WTC11 (cell line): Measurements from ENCODE around the gene CNGA1.

Experiments
- TP53 ChIP-seq: sonication (generic); formaldehyde crosslinking; IDR thresholded peaks from 2 replicates; pipeline ENCODE4 v1.8.1; 2023; ENCODE audit warnings: mild to moderate bottlenecking, missing genetic modification reagents
- TF ChIP-seq, protein P1 (sequence below): sonication (generic); formaldehyde crosslinking; conservative IDR thresholded peaks from 2 replicates; pipeline ENCODE4 v1.8.1; 2022; ENCODE audit warnings: mild to moderate bottlenecking, missing genetic modification reagents

DNA sequence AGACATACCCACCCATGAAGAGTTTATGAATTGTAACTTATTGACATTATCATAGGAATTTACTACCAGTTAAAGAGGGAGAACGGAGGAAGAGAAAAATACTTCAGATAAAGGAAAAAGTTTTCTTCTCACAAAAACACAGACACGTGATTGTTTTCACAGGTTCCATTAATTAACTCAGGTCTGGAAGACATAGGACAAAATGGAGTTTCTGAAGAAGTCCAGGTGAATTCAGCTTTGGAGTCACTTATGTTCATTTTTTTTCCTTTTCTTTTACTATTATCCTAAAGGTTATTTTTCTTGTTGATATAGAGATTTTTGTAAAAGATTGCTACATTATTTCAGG is 20.6 kb upstream of the CNGA1 start:
- TF ChIP-seq, protein P1, sequence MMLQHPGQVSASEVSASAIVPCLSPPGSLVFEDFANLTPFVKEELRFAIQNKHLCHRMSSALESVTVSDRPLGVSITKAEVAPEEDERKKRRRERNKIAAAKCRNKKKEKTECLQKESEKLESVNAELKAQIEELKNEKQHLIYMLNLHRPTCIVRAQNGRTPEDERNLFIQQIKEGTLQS (CRISPR knock-in tag): no peak
- TF ChIP-seq TP53 (CRISPR knock-in tag): no peak
